NB4 (cell line): ENCODE data around the gene ST8SIA3.

Experiments
- CTCF ChIP-seq: IDR thresholded peaks from one replicate; pipeline ENCODE4 v1.5.1; 2012; ENCODE audit warnings: low read depth, low read length
- MYC ChIP-seq: IDR thresholded peaks from 2 replicates; pipeline ENCODE4 v1.6.1; 2011; ENCODE audit warnings: low read depth, low read length
- TF ChIP-seq, protein P1 (sequence below): IDR thresholded peaks from 2 replicates; pipeline ENCODE4 v1.6.1; 2011; ENCODE audit warnings: low read depth, low read length

DNA sequence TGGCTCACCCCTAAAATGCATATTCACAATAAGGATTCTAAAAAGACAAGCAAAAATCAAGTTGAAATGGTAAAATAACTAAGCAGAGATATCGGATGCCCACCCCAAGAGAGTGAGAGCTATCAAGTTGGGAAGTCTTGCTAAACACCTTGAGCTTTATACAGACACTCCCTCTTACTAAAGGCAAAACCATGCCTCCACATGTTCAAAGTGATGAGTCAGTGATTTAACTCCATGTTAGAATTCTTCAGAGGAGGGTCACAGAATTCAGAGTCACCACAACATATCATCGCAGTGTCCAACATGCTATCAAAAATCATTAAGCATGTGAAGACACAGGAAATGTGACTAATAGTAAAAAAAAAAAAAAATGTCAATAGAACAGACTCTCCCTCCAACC lies 20.6 kb upstream of the ST8SIA3 start:
- TF ChIP-seq CTCF, result no peak
- TF ChIP-seq, protein P1, sequence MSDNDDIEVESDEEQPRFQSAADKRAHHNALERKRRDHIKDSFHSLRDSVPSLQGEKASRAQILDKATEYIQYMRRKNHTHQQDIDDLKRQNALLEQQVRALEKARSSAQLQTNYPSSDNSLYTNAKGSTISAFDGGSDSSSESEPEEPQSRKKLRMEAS, result no peak
- no peak for TF ChIP-seq MYC
